Natural killer cell (primary cell): ENCODE data around the gene NAT9. TPM values are rescaled to one million over a fixed set of nuclear protein-coding genes. Genes with fewer than 3 reads are reported as not detected.
A peak's percentile ranks its signal among the peaks of the same experiment; 100 is the strongest.

ENCODE experiments used
- ATAC-seq, 3 donors: fragments of 150-1000 bp in 2 of 3; fragments of 200-7000 bp in 1 of 3; cut with Tn5 transposase; 1 replicate in 1 of 3; 2 replicates in 2 of 3; pipeline ENCODE4 v1.10.0; 2021; ENCODE audit warnings: mild to moderate bottlenecking in 2 of 3, moderate library complexity in 2 of 3
- DNase-seq, 2 donors: peaks; one replicate each; pipeline versions ENCODE4 v3.0.0 to v3.0.0-alpha.2; 2013 to 2021; ENCODE audit warnings: mixed read lengths in 1 of 2
- H3K27ac ChIP-seq: one replicate; pipeline ENCODE4 v1.5.1; 2013; ENCODE audit warnings: mild to moderate bottlenecking, low read length
- H3K27me3 ChIP-seq: one replicate; pipeline ENCODE4 v1.6.1; 2013; ENCODE audit warnings: low read length; ENCODE audit not compliant: control insufficient read depth, insufficient read depth
- H3K36me3 ChIP-seq: one replicate; pipeline ENCODE4 v1.6.1; 2013; ENCODE audit warnings: low read length; ENCODE audit not compliant: control insufficient read depth, insufficient read depth
- H3K4me1 ChIP-seq: one replicate; pipeline ENCODE4 v1.6.1; 2013; ENCODE audit warnings: low read length; ENCODE audit not compliant: control insufficient read depth, insufficient read depth
- H3K4me3 ChIP-seq: one replicate; pipeline ENCODE4 v1.5.1; 2013; ENCODE audit warnings: low read length
- H3K9me3 ChIP-seq: one replicate; pipeline ENCODE4 v1.6.1; 2013; ENCODE audit warnings: low read length; ENCODE audit not compliant: control insufficient read depth, insufficient read depth
- H3K27ac Mint-ChIP-seq, 2 donors: one replicate each; pipeline ENCODE4 v1.8.0; 2022; ENCODE audit warnings: mild to moderate bottlenecking in 2 of 2, mixed read lengths in 2 of 2, moderate library complexity in 1 of 2
- H3K27me3 Mint-ChIP-seq, 2 donors: one replicate each; pipeline ENCODE4 v1.8.0; 2022; ENCODE audit warnings: low read depth in 2 of 2, mixed read lengths in 2 of 2
- H3K36me3 Mint-ChIP-seq: one replicate; pipeline ENCODE4 v1.8.0; 2022; ENCODE audit warnings: mixed read lengths
- H3K4me1 Mint-ChIP-seq, 2 donors: one replicate each; pipeline ENCODE4 v1.8.0; 2022; ENCODE audit warnings: mixed read lengths in 2 of 2
- H3K4me3 Mint-ChIP-seq: one replicate; pipeline ENCODE4 v1.8.0; 2022; ENCODE audit warnings: mild to moderate bottlenecking, moderate library complexity, mixed read lengths
- H3K9me3 Mint-ChIP-seq, 2 donors: one replicate each; pipeline ENCODE4 v1.8.0; 2022; ENCODE audit warnings: mixed read lengths in 2 of 2
- WGBS: methylation state at CpG from one replicate; pipeline ENCODE4 v1.1.7; 2013; ENCODE audit warnings: missing lambda C conversion rate; ENCODE audit not compliant: insufficient coverage; 5-methylcytosine and 5-hydroxymethylcytosine counted together
- intact Hi-C: fragments of 100-400 bp; cut with micrococcal nuclease; formaldehyde crosslinking; loops from one replicate; pipeline ENCODE4 v1.14.2; 2022
- total RNA-seq, 4 donors: library from RNA; stranded (reverse); fragments of 120-200 nt in 1 of 4; gene quantifications; one replicate each; pipeline versions ENCODE4 v1.2.3 to v1.2.4, GENCODE V29; 2013 to 2022
- TF ChIP-seq, protein P1 (sequence below): fragments of 200-600 bp; IDR thresholded peaks from one replicate; pipeline ENCODE4 v1.8.0; 2022; ENCODE audit warnings: antibody characterized with exemption

Gene NAT9
- total RNA-seq, 3 donors from 2014 or later (not counting 1 experiment from before 2014, with no cell fraction given): 20.0 to 27.2 (median 24.8) TPM

DNA sequence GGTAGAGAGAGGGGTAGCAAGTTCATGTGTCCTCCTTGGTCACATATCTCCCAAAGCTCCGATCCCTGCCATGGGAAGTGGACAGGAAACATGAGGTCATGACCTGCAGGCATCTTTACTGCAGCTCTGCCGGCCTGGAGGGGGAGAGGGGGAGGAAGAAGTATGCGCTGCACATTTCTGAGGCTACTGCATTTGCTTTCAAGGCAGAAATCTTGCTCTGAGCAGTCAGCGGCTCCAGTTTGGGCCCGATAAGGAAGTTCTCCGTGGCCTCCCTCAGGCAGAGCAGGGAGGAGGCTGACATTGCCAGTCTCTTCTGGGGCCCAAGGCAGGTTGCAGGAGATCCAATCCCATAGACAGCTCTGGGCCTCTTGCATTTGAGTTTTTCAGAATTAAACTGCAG lies 29.2 kb downstream of the NAT9 start:
- DNase-seq (peak in 1 of 2 donors; percentile 42), ATAC-seq (no peak)
- no peaks in the 10 kb centered on the region for H3K27me3 ChIP-seq
- 43% methylated on average over 6 of the region's 6 CpGs for WGBS
- H3K36me3 ChIP-seq: peaks cover 13% of the 10 kb centered on the region
- H3K4me3 Mint-ChIP-seq: peak overlapping the region; percentile 99
- peaks cover 79% of the 10 kb centered on the region for H3K4me1 ChIP-seq
- peak overlapping the region in 1 of 2 donors; percentile 52 for H3K27ac Mint-ChIP-seq
- H3K4me3 ChIP-seq: no peak overlapping the region
- H3K9me3 ChIP-seq: no peaks in the 10 kb centered on the region
- intact Hi-C loops: no loop called here
- no peak overlapping the region for H3K27ac ChIP-seq
- TF ChIP-seq, protein P1, sequence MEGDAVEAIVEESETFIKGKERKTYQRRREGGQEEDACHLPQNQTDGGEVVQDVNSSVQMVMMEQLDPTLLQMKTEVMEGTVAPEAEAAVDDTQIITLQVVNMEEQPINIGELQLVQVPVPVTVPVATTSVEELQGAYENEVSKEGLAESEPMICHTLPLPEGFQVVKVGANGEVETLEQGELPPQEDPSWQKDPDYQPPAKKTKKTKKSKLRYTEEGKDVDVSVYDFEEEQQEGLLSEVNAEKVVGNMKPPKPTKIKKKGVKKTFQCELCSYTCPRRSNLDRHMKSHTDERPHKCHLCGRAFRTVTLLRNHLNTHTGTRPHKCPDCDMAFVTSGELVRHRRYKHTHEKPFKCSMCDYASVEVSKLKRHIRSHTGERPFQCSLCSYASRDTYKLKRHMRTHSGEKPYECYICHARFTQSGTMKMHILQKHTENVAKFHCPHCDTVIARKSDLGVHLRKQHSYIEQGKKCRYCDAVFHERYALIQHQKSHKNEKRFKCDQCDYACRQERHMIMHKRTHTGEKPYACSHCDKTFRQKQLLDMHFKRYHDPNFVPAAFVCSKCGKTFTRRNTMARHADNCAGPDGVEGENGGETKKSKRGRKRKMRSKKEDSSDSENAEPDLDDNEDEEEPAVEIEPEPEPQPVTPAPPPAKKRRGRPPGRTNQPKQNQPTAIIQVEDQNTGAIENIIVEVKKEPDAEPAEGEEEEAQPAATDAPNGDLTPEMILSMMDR: no peak
- H3K36me3 Mint-ChIP-seq: no peaks in the 10 kb centered on the region
- H3K27me3 Mint-ChIP-seq: no peaks in the 10 kb centered on the region
- peaks cover 50 to 70% of the 10 kb centered on the region in 2 donors for H3K4me1 Mint-ChIP-seq
- no peaks in the 10 kb centered on the region for H3K9me3 Mint-ChIP-seq

DNA sequence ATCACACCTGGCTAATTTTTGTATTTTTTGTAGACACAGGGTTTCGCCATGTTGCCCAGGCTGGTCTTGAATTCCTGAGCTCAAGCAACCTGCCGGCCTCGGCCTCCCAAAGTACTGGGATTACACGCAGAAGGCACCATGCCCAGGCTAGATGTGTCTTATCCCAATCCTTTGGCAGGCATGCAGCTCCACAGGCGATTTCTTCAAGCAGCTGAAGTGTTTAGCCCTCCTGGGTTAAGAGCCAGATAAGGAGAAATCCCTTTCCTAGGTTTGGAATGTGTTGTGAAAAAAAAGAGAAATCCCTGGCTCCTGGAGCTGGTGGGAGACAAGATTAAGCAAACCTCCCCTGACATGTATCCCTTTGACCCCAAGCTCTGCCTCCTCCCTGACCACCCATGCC lies 29.8 kb downstream of the NAT9 start:
- H3K4me1 ChIP-seq: peaks cover 79% of the 10 kb centered on the region
- H3K4me3 Mint-ChIP-seq: no peak overlapping the region
- no peaks in the 10 kb centered on the region for H3K9me3 ChIP-seq
- 96% methylated on average over 5 of the region's 5 CpGs for WGBS
- H3K4me3 ChIP-seq: no peak overlapping the region
- no peaks in the 10 kb centered on the region for H3K27me3 ChIP-seq
- ATAC-seq: no peak
- no peaks in the 10 kb centered on the region for H3K9me3 Mint-ChIP-seq
- peaks cover 13% of the 10 kb centered on the region for H3K36me3 ChIP-seq
- H3K27me3 Mint-ChIP-seq: no peaks in the 10 kb centered on the region
- TF ChIP-seq, protein P1: no peak
- no peak for DNase-seq
- H3K27ac Mint-ChIP-seq: peak overlapping the region in 1 of 2 donors; percentile 52
- intact Hi-C loops: no loop called here
- H3K4me1 Mint-ChIP-seq: peaks cover 51 to 70% of the 10 kb centered on the region in 2 donors
- H3K27ac ChIP-seq: no peak overlapping the region
- no peaks in the 10 kb centered on the region for H3K36me3 Mint-ChIP-seq

DNA sequence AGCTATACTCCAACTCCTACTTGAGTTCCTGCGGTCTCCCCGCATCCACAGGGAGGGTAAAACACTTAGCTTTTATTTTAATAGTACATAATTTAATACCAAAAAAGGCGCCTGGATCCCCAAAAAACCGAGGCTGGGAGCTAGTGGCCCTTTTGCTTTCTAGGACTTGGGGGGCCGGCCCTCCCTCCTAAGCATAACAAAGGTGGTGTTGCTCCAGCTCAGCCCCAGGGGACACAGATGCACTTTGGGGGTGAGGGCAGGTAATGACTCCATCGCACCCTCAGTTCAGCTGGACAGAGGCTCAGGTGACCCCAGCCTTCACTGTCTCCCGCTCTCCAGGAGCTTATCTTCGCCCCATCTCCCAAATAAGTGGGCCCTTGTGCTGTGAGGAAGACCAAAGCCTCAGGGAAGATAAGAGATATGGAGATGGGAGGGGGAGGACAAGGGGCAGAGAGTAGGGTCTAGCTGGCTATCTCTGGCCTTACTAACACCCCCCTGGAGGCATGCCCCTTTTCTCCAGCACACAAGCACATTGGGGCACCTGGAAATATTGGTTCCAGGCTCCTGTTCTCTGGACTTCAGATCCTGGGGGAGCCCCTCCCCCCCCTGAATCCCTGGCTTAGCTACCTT lies 30.5 kb downstream of the NAT9 start:
- no peak for DNase-seq

More for the DNA sequence above, 30.5 kb downstream of the NAT9 start:
- H3K27me3 ChIP-seq: no peaks in the 10 kb centered on the region
- H3K4me3 ChIP-seq: no peak overlapping the region
- H3K36me3 ChIP-seq: peaks cover 17% of the 10 kb centered on the region
- no peak overlapping the region for H3K4me3 Mint-ChIP-seq
- H3K9me3 ChIP-seq: no peaks in the 10 kb centered on the region
- peaks cover 49 to 70% of the 10 kb centered on the region in 2 donors for H3K4me1 Mint-ChIP-seq
- H3K27me3 Mint-ChIP-seq: no peaks in the 10 kb centered on the region
- TF ChIP-seq, protein P1: no peak
- H3K9me3 Mint-ChIP-seq: no peaks in the 10 kb centered on the region
- no peak overlapping the region for H3K27ac Mint-ChIP-seq
- intact Hi-C loops: loop anchor here (2.0 kb wide), 1 partner anchor 89 kb away; no protein-coding TSS in a partner anchor
- WGBS: 93% methylated on average over 5 of the region's 8 CpGs
- H3K27ac ChIP-seq: no peak overlapping the region
- no peak for ATAC-seq
- H3K36me3 Mint-ChIP-seq: no peaks in the 10 kb centered on the region
- peaks cover 79% of the 10 kb centered on the region for H3K4me1 ChIP-seq
